HepG2 (cell line): Measurements from ENCODE around the gene NCS1.

Experiments
- CTCF ChIP-seq: sonication (generic); formaldehyde crosslinking; IDR thresholded peaks from 2 replicates; pipeline ENCODE4 v1.5.0; 2020; ENCODE audit warnings: mild to moderate bottlenecking, missing genetic modification reagents, moderate library complexity
- EZH2 ChIP-seq: conservative IDR thresholded peaks from 2 replicates; pipeline ENCODE4 v1.6.1; 2012; ENCODE audit warnings: mild to moderate bottlenecking, low read depth, low read length, moderate library complexity
- FOXO1 ChIP-seq: sonication (generic); formaldehyde crosslinking; IDR thresholded peaks from 2 replicates; pipeline ENCODE4 v1.4.0; 2020; ENCODE audit warnings: missing genetic modification reagents
- PATZ1 ChIP-seq: sonication (generic); formaldehyde crosslinking; IDR thresholded peaks from 2 replicates; pipeline ENCODE4 v1.4.0; 2020; ENCODE audit warnings: missing genetic modification reagents
- SMAD3 ChIP-seq: sonication (generic); formaldehyde crosslinking; IDR thresholded peaks from 2 replicates; pipeline ENCODE4 v1.4.0; 2020; ENCODE audit warnings: missing genetic modification reagents
- ZNF138 ChIP-seq: sonication (generic); formaldehyde crosslinking; IDR thresholded peaks from 2 replicates; pipeline ENCODE4 v1.5.0; 2020; ENCODE audit warnings: mild to moderate bottlenecking, low read depth, missing genetic modification reagents
- ZNF747 ChIP-seq: sonication (generic); formaldehyde crosslinking; IDR thresholded peaks from 2 replicates; pipeline ENCODE4 v1.8.1; 2023; ENCODE audit warnings: missing genetic modification reagents, mild to moderate bottlenecking, borderline replicate concordance
- TF ChIP-seq, protein P1 (sequence below): sonication (generic); formaldehyde crosslinking; IDR thresholded peaks from 2 replicates; pipeline ENCODE4 v1.4.0; 2020; ENCODE audit warnings: missing genetic modification reagents
- TF ChIP-seq, protein P2 (sequence below): IDR thresholded peaks from 2 replicates; pipeline ENCODE4 v1.6.1; 2016; ENCODE audit warnings: low read depth, missing genetic modification reagents, missing compliant biosample characterization
- TF ChIP-seq, protein P3 (sequence below): sonication (generic); formaldehyde crosslinking; conservative IDR thresholded peaks from 2 replicates; pipeline ENCODE4 v1.4.0; 2020; ENCODE audit warnings: missing genetic modification reagents

DNA sequence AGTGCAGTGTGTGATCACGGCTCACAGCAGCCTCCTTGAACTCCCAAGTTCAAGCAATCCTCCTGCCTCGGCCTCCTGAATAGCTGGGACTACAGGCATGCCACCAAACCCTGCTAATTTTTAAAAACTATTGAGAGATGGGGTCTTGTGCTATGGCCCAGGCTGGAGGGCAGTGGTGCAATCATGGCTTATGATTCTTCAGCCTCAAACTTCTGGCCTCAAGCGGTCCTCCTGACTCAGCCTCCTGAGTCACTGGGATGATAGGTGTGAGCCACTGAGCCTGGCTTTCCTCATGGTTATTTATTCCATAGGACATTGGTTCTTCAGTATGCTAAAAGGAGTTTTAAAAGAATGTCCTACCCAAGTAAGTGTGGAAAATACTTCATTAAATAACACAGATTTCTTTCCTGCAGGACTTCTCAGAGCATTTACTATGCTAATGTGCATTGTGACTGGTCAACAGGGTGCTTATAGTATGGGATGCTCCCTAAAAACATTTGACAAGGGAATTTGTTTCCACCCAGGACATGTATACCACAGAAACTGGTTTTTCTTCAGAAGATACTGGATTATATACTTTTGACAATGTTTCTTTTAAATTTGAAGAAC lies 11.2 kb upstream of the NCS1 start:
- TF ChIP-seq CTCF (CRISPR knock-in tag) (no peak), EZH2 (no peak), ZNF747 (CRISPR knock-in tag) (no peak), SMAD3 (CRISPR knock-in tag) (no peak), ZNF138 (no peak), PATZ1 (no peak), FOXO1 (CRISPR knock-in tag) (no peak)
- TF ChIP-seq, protein P1, sequence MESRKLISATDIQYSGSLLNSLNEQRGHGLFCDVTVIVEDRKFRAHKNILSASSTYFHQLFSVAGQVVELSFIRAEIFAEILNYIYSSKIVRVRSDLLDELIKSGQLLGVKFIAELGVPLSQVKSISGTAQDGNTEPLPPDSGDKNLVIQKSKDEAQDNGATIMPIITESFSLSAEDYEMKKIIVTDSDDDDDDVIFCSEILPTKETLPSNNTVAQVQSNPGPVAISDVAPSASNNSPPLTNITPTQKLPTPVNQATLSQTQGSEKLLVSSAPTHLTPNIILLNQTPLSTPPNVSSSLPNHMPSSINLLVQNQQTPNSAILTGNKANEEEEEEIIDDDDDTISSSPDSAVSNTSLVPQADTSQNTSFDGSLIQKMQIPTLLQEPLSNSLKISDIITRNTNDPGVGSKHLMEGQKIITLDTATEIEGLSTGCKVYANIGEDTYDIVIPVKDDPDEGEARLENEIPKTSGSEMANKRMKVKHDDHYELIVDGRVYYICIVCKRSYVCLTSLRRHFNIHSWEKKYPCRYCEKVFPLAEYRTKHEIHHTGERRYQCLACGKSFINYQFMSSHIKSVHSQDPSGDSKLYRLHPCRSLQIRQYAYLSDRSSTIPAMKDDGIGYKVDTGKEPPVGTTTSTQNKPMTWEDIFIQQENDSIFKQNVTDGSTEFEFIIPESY, result no peak
- TF ChIP-seq, protein P2, sequence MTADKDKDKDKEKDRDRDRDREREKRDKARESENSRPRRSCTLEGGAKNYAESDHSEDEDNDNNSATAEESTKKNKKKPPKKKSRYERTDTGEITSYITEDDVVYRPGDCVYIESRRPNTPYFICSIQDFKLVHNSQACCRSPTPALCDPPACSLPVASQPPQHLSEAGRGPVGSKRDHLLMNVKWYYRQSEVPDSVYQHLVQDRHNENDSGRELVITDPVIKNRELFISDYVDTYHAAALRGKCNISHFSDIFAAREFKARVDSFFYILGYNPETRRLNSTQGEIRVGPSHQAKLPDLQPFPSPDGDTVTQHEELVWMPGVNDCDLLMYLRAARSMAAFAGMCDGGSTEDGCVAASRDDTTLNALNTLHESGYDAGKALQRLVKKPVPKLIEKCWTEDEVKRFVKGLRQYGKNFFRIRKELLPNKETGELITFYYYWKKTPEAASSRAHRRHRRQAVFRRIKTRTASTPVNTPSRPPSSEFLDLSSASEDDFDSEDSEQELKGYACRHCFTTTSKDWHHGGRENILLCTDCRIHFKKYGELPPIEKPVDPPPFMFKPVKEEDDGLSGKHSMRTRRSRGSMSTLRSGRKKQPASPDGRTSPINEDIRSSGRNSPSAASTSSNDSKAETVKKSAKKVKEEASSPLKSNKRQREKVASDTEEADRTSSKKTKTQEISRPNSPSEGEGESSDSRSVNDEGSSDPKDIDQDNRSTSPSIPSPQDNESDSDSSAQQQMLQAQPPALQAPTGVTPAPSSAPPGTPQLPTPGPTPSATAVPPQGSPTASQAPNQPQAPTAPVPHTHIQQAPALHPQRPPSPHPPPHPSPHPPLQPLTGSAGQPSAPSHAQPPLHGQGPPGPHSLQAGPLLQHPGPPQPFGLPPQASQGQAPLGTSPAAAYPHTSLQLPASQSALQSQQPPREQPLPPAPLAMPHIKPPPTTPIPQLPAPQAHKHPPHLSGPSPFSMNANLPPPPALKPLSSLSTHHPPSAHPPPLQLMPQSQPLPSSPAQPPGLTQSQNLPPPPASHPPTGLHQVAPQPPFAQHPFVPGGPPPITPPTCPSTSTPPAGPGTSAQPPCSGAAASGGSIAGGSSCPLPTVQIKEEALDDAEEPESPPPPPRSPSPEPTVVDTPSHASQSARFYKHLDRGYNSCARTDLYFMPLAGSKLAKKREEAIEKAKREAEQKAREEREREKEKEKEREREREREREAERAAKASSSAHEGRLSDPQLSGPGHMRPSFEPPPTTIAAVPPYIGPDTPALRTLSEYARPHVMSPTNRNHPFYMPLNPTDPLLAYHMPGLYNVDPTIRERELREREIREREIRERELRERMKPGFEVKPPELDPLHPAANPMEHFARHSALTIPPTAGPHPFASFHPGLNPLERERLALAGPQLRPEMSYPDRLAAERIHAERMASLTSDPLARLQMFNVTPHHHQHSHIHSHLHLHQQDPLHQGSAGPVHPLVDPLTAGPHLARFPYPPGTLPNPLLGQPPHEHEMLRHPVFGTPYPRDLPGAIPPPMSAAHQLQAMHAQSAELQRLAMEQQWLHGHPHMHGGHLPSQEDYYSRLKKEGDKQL (CRISPR knock-in tag), result no peak
- TF ChIP-seq, protein P3, sequence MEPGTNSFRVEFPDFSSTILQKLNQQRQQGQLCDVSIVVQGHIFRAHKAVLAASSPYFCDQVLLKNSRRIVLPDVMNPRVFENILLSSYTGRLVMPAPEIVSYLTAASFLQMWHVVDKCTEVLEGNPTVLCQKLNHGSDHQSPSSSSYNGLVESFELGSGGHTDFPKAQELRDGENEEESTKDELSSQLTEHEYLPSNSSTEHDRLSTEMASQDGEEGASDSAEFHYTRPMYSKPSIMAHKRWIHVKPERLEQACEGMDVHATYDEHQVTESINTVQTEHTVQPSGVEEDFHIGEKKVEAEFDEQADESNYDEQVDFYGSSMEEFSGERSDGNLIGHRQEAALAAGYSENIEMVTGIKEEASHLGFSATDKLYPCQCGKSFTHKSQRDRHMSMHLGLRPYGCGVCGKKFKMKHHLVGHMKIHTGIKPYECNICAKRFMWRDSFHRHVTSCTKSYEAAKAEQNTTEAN, result no peak
